ENCODE data around the gene MAPK1.

The MAPK1 gene

DNA sequence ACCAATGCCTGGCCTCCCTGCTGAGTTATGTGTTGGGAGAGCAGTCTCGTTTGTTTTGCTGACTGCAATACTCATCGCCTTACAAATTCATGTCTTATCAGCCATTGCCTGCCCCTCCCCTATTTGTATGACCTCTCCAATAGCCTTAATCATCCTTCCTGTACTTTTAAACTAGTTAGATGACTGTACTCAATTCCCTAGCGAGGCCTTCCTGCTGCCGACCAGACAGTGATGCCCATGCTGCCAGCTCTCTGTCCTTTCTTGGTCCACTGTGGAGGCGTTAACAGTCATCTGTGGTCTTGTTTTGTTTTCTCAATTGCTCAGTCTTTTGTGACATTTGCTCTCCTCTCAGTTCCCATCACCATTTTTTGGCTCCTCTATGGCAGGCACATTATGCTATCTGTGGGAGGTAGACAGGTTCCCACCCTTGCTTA is 111.6 kb downstream of the MAPK1 start:
- TF ChIP-seq CTCF (IDR thresholded peaks at IDR 0.05; ENCODE audit: insufficient read depth, low read length, poor library complexity, severe bottlenecking), result no peak
- TF ChIP-seq EZH2phosphoT487 (conservative IDR thresholded peaks at IDR 0.05; ENCODE audit: low read length), result no peak
- no peak overlapping the region for H3K4me2 ChIP-seq (ENCODE audit: low read depth, low read length, poor library complexity, severe bottlenecking)
- no peaks in the 10 kb centered on the region for H4K20me1 ChIP-seq (ENCODE audit: low read depth, low read length)
- no peaks in the 10 kb centered on the region for H3K79me2 ChIP-seq (ENCODE audit: insufficient read depth, low read length)
- H3K27ac ChIP-seq (ENCODE audit: low read depth, low read length), result no peak overlapping the region
- no peaks in the 10 kb centered on the region for H3F3A ChIP-seq (ENCODE audit: insufficient read depth)
- no peaks in the 10 kb centered on the region for H3K36me3 ChIP-seq (ENCODE audit: low read length)
- no peaks in the 10 kb centered on the region for H3K27me3 ChIP-seq (ENCODE audit: low read length)
- H3K9me2 ChIP-seq (replicated peaks; ENCODE audit: insufficient read depth, low read length), result no peaks in the 10 kb centered on the region
- H2AFZ ChIP-seq (ENCODE audit: low read depth, low read length, severe bottlenecking), result no peak overlapping the region
- H3K4me3 ChIP-seq (ENCODE audit: insufficient read depth, low read length, poor library complexity, severe bottlenecking), result no peak overlapping the region
- H3K9me3 ChIP-seq (ENCODE audit: insufficient read depth, low read length), result no peaks in the 10 kb centered on the region
- H3K9ac ChIP-seq (ENCODE audit: low read length), result no peak overlapping the region

DNA sequence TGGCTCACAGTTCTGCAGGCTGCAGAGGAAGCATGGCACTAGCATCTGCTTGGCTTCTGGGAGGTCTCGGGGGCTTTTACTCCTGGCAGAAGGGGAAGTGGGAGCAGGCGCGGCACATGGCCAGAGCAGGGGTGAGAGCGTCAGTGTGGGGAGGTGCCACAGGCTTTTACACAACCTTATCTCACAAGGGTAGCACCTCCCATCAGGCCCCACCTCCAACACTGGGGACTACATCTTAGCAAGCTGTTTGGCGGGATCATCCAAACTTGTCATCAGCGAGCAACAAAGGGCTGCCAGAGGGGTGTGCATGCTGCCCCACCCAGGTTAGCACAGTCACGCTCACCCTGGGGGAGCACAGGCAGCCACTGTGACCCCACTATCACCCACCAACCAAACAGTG is 112.9 kb downstream of the MAPK1 start:
- Histone ChIP-seq H2AFZ (ENCODE audit: low read depth, low read length, severe bottlenecking) (no peak overlapping the region), H3K9me2 (replicated peaks; ENCODE audit: insufficient read depth, low read length) (no peaks in the 10 kb centered on the region), H3K9ac (ENCODE audit: low read length) (no peak overlapping the region), H3K27ac (ENCODE audit: low read depth, low read length) (no peak overlapping the region), H4K20me1 (ENCODE audit: low read depth, low read length) (no peaks in the 10 kb centered on the region), H3F3A (ENCODE audit: insufficient read depth) (no peaks in the 10 kb centered on the region), H3K27me3 (ENCODE audit: low read length) (no peaks in the 10 kb centered on the region), H3K36me3 (ENCODE audit: low read length) (no peaks in the 10 kb centered on the region), H3K4me3 (ENCODE audit: insufficient read depth, low read length, poor library complexity, severe bottlenecking) (no peak overlapping the region), H3K79me2 (ENCODE audit: insufficient read depth, low read length) (no peaks in the 10 kb centered on the region), H3K4me2 (ENCODE audit: low read depth, low read length, poor library complexity, severe bottlenecking) (no peak overlapping the region), H3K9me3 (ENCODE audit: insufficient read depth, low read length) (no peaks in the 10 kb centered on the region)
- no peak for TF ChIP-seq CTCF (IDR thresholded peaks at IDR 0.05; ENCODE audit: insufficient read depth, low read length, poor library complexity, severe bottlenecking)
- TF ChIP-seq EZH2phosphoT487 (conservative IDR thresholded peaks at IDR 0.05; ENCODE audit: low read length), result no peak

DNA sequence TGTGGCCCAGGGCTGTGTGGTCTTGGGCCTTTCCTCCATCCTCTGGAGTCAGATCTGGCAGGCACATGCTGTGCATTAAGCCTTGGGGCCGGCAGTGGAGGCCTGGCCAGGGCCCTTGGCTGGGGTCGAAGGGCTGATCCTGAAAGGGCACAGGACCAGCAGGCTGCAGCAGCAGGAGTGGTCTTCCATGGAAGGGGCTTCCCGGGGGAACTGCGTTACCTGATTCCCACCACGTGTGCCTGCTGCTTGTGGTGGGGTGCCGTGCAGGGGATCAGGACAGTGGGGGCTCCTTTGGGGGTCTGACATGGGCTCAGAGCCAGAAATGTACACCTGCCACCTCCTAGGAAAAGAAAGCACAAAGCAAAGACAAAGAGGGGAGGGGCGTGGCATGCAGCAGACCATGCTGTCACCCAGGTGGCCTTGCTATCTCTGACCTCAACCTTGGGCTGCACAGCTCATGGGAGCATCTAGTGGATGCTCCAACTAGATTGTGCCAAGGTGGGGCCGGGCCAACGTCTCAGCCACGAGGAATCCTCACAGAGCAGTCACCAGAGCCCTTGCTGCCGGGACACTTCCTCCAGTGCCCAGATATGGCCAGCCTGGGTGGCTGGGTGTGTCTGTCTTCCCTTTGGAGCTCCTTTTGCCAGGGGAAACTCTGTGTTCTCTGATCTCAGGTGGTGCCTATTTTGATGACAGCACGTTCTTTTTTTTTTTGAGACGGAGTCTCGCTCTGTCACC is 113.9 kb downstream of the MAPK1 start:
- no peaks in the 10 kb centered on the region for H3K9me3 ChIP-seq (ENCODE audit: insufficient read depth, low read length)
- H3K27me3 ChIP-seq (ENCODE audit: low read length), result no peaks in the 10 kb centered on the region
- H3K9me2 ChIP-seq (replicated peaks; ENCODE audit: insufficient read depth, low read length), result no peaks in the 10 kb centered on the region
- H4K20me1 ChIP-seq (ENCODE audit: low read depth, low read length), result no peaks in the 10 kb centered on the region
- no peak overlapping the region for H3K9ac ChIP-seq (ENCODE audit: low read length)
- H3K4me2 ChIP-seq (ENCODE audit: low read depth, low read length, poor library complexity, severe bottlenecking), result no peak overlapping the region
- no peaks in the 10 kb centered on the region for H3F3A ChIP-seq (ENCODE audit: insufficient read depth)
- H3K79me2 ChIP-seq (ENCODE audit: insufficient read depth, low read length), result no peaks in the 10 kb centered on the region
- H2AFZ ChIP-seq (ENCODE audit: low read depth, low read length, severe bottlenecking), result no peak overlapping the region
- no peak overlapping the region for H3K27ac ChIP-seq (ENCODE audit: low read depth, low read length)
- H3K36me3 ChIP-seq (ENCODE audit: low read length), result no peaks in the 10 kb centered on the region
- no peak overlapping the region for H3K4me3 ChIP-seq (ENCODE audit: insufficient read depth, low read length, poor library complexity, severe bottlenecking)
- TF ChIP-seq EZH2phosphoT487 (conservative IDR thresholded peaks at IDR 0.05; ENCODE audit: low read length), result no peak
- TF ChIP-seq CTCF (IDR thresholded peaks at IDR 0.05; ENCODE audit: insufficient read depth, low read length, poor library complexity, severe bottlenecking), result no peak
